Left cardiac atrium (tissue), 4 donors: ENCODE results near the gene PPFIA4. TPM values are rescaled to one million over a fixed set of nuclear protein-coding genes. Genes with fewer than 3 reads are reported as not detected.

Source experiments
- ATAC-seq, 2 donors: fragments of 200-7000 bp; cut with Tn5 transposase; one replicate each; pipeline ENCODE4 v1.9.1; 2020; ENCODE audit warnings: mild to moderate bottlenecking in 2 of 2, moderate library complexity in 2 of 2
- DNase-seq: peaks from one replicate; pipeline ENCODE4 v3.0.0-alpha.2; 2020
- intact Hi-C, 2 donors: fragments of 100-400 bp; cut with DNase I; formaldehyde crosslinking; loops; one replicate each; pipeline versions ENCODE4 v1.14.1 to v1.15.1; 2022 to 2023
- total RNA-seq, 2 donors: library from RNA; stranded (reverse); fragmentation: NEBNext Ultra II Directional; extraction: Animal tissue kit (Norgen Biotek cat#: 25700); gene quantifications; one replicate each; pipeline ENCODE4 v1.2.1, GENCODE V29; 2021
- donor health status: DM: no; HTN: yes; CAD: no.
- donor health status: DM: no; HTN: yes; CAD: no; lungs with severe emphysema.
- donor health status: DM: yes; HTN: yes; CAD: no.
- donor health status: Dilated cardiomyopathy.

PPFIA4 gene
- total RNA-seq, 2 donors from 2014 or later, result 16.0 to 16.3 TPM

DNA sequence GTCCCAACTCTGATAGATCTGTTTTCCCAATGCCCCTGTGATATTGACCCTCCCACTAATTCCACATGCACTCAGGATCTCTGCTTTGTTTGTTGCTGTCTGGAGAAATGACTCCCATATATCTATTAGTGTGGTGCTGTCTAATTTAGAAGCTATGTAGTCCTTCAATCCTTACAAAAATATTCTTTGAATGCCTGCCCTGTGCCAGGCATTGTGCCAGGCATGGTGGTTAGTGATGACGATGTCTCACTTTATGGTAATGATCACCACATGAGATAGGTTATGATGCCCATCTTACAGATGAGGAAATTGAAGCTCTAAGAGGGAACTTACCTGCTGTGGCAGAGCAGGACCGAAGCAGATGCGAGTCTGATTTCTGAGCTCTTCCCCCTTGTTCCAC, 46.6 kb downstream of the PPFIA4 start:
- DNase-seq (no peak), ATAC-seq (no peak)
- intact Hi-C loops, result no loop called here

DNA sequence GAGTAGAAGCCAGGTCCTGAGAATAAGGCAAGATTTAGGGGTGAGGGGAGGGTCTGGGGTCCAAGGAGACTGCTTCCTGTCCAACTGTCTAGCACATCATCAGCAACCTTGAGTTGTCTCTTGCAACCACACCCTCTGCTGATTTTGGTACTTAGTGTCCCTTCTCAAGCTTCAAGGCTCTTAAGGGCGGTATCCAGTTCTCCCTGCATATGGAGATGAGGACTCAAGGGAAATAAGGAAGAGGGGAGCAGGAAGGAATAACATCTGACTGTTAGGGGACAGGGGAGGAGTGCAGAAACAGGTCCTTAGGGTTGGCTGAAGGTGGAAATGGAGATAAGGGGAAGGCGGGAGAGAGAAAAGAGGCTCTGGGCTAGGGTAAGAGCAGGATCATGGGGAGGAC, 47.2 kb downstream of the PPFIA4 start:
- ATAC-seq, result no peak
- DNase-seq, result no peak
- intact Hi-C loops, result no loop called here

DNA sequence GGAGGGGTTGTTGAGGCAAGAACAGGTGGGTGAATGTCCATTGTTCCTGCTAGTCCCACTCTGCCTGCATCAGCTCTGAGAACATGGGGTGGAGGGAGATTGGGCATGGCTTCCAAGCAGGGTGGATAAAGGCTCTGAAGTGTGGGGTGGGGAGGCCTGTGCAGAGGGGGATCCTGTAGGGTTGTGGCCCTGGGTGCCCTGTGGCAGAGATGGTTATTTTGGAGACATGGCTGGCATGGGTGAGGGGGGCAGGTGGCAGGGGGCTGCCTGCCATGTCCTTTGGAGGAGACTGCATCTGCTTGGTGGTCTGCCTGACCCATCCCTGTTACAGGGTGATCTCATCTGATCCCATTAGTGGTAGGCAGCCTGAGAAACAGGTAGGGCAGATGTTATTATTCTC, 48.3 kb downstream of the PPFIA4 start:
- ATAC-seq (no peak), DNase-seq (no peak)
- intact Hi-C loops, result no loop called here

DNA sequence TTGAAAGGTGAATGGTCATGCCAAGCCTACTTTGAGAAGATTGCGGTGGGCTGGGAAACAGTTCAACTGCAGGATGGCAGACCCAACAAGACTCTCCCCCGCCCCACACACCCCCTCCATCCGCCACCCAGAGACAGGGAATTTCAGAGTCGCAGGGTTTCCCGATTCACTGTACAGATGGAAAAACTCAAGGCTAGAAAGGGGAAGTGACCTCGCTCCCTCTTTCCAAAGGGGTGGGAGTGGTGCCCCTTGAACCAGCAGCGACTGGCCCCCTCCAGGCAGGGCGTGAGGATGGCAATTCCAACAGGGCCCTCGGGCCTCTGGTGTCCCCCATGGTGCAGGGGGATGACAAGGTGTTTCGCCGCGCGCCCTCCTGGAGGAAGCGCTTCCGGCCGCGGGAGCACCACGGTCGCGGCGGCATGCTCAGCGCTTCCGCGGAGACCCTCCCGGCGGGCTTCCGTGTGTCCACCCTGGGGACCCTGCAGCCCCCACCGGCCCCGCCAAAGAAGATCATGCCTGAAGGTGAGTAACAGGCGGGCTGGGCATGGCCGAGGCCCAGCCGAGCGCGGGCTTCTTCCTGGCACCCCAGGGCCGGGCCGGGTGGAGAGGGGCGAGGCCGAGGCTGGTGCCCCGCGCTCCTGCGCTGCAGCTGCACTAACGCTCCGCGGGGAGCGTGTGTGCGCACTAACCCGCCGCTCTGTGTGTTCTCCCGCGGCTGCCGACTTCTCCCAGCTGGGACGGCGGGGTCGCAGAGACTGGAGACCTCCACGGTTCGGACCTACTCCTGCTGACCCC, 49.1 kb downstream of the PPFIA4 start:
- intact Hi-C loops, result no loop called here
- DNase-seq, result no peak
- peak in 1 of 2 donors; percentile 39 for ATAC-seq

DNA sequence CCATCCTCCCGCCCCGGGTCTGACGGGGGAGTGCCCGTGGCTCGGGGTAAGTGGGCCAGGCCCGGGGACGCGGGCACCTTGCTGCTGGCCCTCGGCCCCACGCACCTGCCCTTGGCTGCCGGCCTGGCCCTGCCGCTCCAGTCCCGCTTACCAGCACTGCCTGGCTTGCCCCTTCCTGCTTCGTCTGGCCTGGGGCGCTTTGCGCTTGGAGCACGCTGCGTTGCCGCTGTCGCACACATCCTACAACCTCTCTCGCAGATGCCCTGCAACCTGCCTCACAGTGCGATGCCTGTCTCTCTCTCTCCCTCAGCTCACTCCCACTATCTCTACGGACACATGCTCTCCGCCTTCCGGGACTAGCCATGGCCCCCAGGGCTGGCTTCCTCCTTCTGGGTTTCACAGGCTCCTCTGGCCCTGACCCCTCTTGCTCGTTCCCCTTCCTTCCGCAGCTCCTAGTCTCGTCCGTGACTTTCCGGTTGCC, 49.8 kb downstream of the PPFIA4 start:
- intact Hi-C loops, result no loop called here
- DNase-seq, result no peak
- peak; percentile 54 to 65 for ATAC-seq

DNA sequence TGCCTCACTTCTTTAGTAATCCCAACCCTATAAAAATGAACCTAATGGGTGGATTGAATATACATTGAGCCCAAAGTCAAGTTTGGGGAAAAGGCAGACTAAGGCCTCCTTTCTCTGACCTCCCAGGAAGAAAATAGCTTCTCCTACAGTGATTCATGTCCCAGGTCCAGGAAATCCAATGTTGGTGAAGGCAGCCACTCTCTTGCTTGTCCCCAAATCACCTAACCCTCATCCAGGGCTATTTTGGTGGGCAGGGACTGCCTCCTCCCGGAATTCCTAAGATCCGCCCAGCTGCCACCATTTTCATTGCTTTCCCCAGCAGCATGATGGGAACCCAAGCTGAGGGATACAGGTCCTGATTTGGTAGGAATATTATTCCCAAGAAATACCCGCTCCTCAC, 51.1 kb downstream of the PPFIA4 start:
- intact Hi-C loops, result no loop called here
- no peak for ATAC-seq

DNA sequence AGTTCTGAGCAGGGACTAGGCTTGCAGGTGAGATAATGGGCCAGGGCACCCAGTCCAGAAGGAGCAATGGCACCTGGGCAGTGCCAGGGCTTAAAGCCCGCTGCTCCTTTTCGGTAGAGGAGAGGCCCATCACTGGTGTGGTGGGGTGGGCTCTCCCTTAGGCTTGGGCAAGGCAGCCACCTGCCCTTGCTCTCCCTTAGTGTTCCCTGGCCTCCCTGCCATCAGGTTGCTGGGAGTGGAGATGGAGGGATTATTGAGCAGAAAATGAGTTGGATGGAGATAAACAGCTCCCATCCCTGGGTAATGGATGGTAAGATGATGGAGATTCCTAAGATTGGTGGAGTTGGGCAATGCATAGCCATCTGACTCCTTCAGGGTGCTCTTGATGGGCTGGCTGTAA, 51.7 kb downstream of the PPFIA4 start:
- intact Hi-C loops, result no loop called here
- ATAC-seq (no peak), DNase-seq (no peak)

More for the DNA sequence above, 51.1 kb downstream of the PPFIA4 start:
- DNase-seq, result no peak

DNA sequence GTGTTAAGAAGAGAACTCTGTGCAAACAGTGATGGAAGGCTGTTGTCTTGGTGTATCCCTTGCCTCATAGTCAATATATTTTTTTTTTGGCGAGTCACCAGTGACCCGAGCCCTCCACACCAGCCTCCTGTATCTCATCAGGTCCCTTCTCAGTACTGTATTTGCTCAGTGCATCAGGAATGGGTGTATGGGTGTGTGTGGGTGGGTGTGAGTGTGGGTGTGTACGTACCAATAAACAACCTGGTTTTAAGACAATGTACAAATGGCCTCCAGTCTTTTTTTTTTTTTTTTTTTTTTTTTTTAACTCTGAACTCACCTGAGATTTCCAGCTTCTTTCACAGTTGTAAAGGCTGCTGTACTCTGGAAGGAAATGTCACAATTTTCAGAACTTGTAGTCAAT, 52.2 kb downstream of the PPFIA4 start:
- intact Hi-C loops, result no loop called here
- DNase-seq, result no peak
- no peak for ATAC-seq

DNA sequence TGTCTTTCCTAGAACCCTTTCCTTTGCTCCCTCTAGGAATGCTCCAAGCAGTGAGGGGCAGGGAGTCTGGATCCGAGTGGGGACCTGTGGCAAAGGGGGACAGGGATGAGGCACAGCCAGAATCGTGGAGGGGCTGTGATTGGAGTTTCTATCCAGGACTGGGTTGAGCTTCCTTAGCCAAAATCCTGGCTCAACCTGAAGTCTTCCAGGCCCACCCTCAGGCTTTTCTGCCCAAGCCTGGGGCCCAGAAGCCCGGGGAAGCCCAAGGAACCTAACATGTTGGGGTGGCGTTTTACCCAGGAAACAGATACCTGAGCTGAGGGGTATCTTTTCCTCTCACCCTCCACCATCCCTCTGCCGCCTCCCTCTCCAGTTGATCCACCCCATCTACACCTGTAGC, 54.2 kb downstream of the PPFIA4 start:
- intact Hi-C loops, result no loop called here
- DNase-seq (no peak), ATAC-seq (no peak)

DNA sequence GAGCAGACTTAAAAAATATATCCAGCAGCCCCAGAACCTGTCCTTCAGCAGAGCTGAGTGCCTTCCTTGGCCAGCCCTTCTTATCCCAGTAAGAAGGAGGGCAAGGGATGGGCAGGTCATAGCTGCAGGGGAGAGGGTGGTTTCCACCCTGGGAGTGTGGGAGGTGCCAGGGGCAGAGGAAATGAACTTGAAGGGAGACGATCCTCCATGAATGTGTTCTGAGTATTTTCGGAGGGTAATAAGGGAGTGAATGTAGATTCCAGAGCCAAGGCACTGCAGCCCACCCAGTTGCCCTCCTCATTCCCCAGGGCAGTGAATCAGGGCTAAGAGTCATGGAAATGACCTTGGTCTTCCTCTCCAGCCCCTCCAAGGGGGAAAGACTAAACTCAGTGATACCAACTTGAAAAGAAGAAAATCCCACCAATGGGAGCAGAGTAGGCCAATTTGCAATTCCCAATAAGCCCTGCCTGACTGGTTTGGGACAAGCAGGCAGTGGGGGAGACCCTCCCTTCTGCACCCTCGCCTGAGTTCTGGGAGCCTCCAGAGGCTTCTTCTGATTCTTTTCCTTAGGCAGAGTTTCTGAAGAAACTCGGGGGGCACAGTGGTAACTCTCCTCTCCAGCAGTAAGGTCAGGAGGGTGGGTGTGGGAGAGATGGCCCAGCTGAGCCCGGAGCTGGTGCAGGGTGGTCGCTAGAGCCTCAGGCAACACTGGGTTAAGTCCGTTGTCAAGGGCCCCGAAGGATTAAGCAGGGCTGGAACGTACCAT, 55.4 kb downstream of the PPFIA4 start:
- DNase-seq, result no peak
- intact Hi-C loops, result no loop called here
- no peak for ATAC-seq

DNA sequence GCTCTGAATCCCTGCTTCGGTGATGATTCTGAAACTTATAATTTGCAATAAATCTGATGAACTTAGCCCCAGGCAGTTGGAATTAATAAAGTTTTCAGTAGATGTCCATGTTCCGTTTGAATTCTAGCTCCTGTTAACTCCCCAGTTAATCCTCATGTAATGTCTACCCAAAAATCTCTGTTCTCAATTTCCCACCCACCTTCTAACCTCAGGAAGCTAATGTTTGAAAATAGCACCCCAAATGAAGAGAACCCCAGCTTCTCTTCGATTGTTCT, 55.9 kb downstream of the PPFIA4 start:
- DNase-seq (no peak), ATAC-seq (no peak)
- intact Hi-C loops, result no loop called here

DNA sequence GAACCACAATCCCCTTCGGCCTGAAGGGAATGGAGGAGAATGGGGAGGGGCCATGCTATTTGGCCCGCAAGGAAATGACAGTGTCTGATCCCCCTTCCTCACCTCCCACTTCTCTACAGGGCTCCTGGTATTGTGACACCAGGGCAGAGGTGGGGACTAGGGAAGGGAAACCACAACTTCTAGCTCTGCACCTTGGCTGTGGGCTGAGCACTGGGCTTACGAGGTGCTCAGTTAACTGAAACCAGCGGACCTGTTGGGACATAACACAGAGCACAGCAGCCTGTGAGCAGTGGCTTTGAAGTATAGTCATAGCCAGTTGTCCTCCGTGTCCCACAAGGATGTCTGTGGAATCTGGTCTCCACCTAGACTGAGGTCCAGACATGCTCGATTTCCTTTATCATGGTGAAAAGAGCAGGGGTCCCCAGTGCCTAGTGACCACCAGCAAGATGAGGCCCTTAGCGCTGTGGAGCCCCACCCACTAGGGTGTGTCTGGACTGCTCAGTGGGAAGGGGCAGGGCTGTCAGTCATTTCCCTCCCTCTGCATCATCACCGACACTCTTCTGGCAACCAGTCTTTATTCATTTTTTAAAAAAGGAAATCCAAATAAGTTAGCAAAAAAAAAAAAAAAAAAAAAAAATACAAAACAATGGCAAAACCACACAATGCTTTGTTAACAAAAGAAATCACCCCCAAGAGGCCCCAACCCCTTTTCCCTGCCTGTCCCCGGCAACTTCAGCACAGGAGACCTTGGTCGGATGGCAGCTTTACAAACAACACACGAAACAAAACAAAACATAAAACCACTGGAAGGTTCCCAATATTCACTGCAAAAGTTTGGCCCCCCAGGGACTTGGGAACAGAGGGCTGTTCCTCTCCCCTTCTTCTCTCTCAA, 56.5 kb downstream of the PPFIA4 start:
- peak in 1 of 2 donors; percentile 22 for ATAC-seq
- DNase-seq, result no peak
- intact Hi-C loops, result no loop called here

DNA sequence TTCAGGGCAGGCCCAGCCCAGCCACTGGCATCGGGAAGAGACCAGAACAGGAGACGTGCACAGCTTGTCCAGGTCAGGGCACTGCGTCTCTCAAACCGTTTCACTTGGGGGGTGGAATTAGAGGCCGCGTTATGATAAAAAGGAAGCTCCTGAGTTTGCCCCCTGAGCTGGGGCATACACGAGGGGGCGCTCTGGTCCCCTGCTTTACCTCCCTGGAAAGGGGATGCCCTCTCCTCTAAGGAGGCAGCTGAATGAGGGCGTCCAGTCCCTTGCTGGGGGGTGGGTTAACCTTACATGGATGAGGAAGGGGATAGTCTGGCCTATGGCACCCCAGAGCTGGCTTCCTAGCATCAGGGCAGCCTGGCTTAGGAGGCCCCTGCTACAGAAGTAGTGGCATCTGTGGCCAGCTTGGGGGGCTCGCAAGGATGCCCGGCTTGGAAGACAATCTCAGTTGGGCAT, 57.2 kb downstream of the PPFIA4 start:
- no peak for ATAC-seq
- intact Hi-C loops, result no loop called here
- no peak for DNase-seq

DNA sequence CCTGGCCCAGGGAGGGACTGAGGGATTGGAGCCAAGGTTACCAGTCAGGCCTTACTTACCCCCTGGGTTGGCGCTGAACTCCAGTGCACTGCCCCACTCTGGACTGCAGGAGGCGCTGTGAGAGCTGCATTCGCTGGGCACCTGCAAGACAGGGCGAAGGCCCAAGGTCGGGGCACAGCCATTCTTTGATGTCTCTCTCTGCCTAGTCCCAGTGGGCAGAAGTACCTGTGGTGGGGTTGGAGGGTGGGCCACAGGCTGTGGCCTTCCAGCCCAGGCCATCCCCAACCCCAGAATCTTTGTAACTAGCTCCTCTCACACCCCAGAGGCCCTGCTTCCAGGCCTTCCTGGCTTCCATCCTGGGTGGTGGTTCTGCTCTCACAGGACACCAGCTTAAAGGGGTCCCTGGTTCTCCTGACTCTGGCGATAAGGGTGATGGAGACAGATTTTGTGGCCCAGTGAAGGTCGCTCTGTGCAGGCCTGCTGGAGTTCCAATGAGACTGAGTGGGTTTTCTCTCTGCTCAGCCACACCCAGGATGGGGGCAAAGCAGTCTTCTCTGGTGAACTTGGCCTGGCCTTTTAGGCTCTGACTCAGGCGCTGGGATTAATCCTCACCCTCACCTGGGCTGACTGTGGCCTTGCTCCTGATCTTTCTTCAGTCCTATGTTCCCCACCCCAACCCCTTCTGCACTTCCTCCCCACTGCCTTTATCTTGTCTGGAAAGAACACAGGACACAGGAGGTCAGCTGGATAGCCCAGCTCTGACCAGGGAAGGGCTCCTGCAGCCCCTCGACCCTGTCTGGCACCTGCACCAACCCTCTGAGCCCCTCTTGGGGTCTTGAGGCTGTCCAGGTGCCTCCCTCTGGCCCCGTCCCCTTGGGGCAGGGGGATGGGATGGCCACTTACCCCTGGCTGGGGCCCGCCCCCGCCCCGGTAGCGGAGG, 58.6 kb downstream of the PPFIA4 start:
- DNase-seq, result no peak
- intact Hi-C loops, result no loop called here
- ATAC-seq, result no peak

DNA sequence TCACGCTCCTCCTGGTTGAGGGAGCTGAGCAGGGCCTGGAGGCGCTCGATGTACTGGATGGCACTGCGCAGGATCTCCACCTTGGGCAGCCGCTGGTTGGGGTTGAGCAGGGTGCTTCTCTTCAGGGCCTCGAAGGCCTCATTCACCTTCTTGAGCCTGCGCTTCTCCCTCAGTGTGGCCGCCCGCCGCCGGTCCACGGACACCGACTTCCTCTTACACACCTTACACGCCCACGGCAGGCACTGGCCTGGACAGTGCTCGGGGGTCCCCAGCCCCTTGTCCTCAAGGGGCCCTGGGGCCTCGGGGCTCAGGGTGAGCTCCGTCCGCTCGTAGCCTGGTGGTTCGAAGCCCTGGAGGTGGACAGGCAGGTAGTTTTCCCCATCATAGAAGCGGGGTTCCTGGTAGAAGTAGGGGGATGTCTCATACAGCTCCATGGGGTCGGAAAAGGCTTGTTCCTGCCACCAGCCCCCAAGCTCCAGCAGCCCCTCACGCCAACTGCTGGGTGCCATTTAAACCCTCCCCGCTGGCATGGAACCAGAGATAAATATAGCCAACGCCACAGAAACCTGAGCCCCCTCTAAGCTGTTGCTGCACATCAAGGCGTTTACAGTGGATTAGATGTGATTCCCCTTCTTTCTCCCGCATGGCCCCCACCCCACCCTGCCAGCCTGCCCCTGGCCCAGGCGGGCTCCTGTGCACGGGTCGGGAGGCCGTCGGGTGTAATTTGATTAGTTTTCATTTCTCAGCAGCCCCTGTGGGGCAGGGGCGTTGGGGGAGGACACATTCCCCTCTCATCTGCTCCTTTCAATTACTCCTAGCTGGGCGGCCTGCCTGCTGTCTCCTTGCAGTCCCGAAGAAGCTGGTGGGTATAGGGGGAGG, 59.5 kb downstream of the PPFIA4 start, which contains the start of gene MYOG:
MYOG (minus strand) TSS at position 485 of the 879 bp plus-strand sequence; CDS start at position 434, 51 bp downstream.
- DNase-seq, result no peak
- intact Hi-C loops, result no loop called here
- ATAC-seq, result no peak

DNA sequence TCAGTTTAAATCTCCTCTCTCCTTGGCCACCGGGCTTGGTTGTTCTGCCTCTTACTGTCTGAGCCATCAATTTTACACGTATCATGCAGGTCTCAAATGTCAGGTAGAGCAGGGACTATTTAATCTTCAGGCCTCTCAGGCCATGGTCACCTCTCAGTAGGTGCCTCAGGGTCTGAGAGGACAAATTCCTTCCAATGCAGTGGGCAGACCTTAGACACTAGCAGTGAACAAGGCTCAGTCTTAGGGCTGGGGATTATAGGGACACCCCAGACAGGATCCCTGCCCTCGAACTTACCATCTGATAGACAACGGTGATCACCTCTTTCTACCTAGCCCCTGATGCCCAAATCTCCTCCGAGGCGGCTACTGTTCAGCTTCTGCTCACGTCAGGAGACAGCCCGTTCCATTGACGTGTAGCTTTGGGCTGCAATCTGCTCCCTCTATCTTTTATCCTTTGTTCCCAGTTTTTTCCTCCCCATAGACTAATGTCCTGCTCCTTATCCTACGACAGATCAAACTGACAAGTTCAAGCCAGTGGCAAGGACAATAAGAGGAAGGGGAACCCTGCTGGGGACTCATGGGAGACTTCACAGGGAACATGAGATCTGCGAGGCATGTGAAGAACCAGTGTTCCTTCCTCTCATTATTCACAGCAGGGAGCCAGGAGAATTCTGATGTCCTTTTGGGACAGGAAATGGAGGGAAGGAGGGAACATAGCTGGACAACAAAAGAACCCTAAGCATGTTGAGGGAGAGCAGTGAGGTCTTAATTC, 60.9 kb downstream of the PPFIA4 start:
- intact Hi-C loops, result no loop called here
- DNase-seq (no peak), ATAC-seq (no peak)

DNA sequence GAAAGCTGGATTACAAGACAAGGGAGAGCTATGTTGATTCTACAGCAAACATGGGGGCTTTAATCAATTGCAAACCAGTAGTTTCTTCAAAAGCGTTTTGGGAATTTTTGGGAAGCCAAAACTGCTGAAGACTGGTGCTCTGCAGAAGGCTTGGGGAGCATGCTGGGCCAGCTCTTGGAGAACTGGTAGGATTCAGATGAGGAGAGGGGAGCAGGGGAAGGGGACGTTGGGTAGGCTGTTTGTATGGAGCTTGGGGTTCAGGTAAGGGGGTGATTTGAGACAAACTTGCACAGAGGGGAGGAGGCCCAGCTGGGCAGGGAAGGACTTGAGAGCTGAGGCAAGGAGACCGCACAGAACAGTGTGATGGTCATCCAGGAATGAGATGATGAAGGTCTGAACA, 62.1 kb downstream of the PPFIA4 start:
- no peak for ATAC-seq
- no peak for DNase-seq
- intact Hi-C loops, result no loop called here
